HepG2 (cell line): ENCODE measurements around the gene STK10. TPM values are rescaled to one million over a fixed set of nuclear protein-coding genes. Genes with fewer than 3 reads are reported as not detected.

Experiments
- CENPX ChIP-seq: sonication (generic); formaldehyde crosslinking; IDR thresholded peaks from 2 replicates; pipeline ENCODE4 v1.9.0; 2021; ENCODE audit warnings: mild to moderate bottlenecking, missing genetic modification reagents, moderate library complexity
- FOSL2 ChIP-seq: sonication (generic); formaldehyde crosslinking; IDR thresholded peaks from 2 replicates; pipeline ENCODE4 v1.4.0; 2020; ENCODE audit warnings: missing genetic modification reagents
- FOXC1 ChIP-seq: sonication (generic); formaldehyde crosslinking; IDR thresholded peaks from 2 replicates; pipeline ENCODE4 v1.8.0; 2022; ENCODE audit warnings: mild to moderate bottlenecking, missing genetic modification reagents, borderline replicate concordance
- GATAD1 ChIP-seq: IDR thresholded peaks from 2 replicates; pipeline ENCODE4 v1.6.1; 2016; ENCODE audit warnings: missing genetic modification reagents, missing compliant biosample characterization
- GTF2F1 ChIP-seq: fragments of 150-350 bp; IDR thresholded peaks from 2 replicates; pipeline ENCODE4 v1.6.1; 2014; ENCODE audit warnings: low read length
- HOXA7 ChIP-seq: sonication (generic); formaldehyde crosslinking; IDR thresholded peaks from 2 replicates; pipeline ENCODE4 v1.8.1; 2022; ENCODE audit warnings: mild to moderate bottlenecking, missing genetic modification reagents, moderate library complexity
- IRF2 ChIP-seq: IDR thresholded peaks from 2 replicates; pipeline ENCODE4 v1.6.1; 2018; ENCODE audit warnings: missing genetic modification reagents, missing compliant biosample characterization
- KAT7 ChIP-seq: IDR thresholded peaks from 2 replicates; pipeline ENCODE4 v1.6.1; 2018; ENCODE audit warnings: borderline replicate concordance, missing compliant biosample characterization
- MLLT10 ChIP-seq: sonication (generic); formaldehyde crosslinking; IDR thresholded peaks from 2 replicates; pipeline ENCODE4 v1.4.0; 2020; ENCODE audit warnings: missing genetic modification reagents
- MTF1 ChIP-seq: sonication (generic); formaldehyde crosslinking; IDR thresholded peaks from 2 replicates; pipeline ENCODE4 v1.5.0; 2020; ENCODE audit warnings: missing genetic modification reagents
- RBM39 ChIP-seq: fragments of 200-400 bp; formaldehyde crosslinking; IDR thresholded peaks from one replicate; pipeline ENCODE4 v1.6.1; 2018; ENCODE audit warnings: antibody characterized with exemption, mild to moderate bottlenecking, low read depth, low read length; ENCODE audit not compliant: poor library complexity, severe bottlenecking
- RXRA ChIP-seq: sonication (generic); formaldehyde crosslinking; IDR thresholded peaks from 2 replicates; pipeline ENCODE4 v1.5.1; 2020; ENCODE audit warnings: missing genetic modification reagents
- SP4 ChIP-seq: sonication (generic); formaldehyde crosslinking; IDR thresholded peaks from 2 replicates; pipeline ENCODE4 v1.8.1; 2023; ENCODE audit warnings: mild to moderate bottlenecking, missing genetic modification reagents
- SP5 ChIP-seq: IDR thresholded peaks from 2 replicates; pipeline ENCODE4 v1.6.1; 2016; ENCODE audit warnings: low read depth, borderline replicate concordance
- TAF1 ChIP-seq: sonication (generic); formaldehyde crosslinking; IDR thresholded peaks from 2 replicates; pipeline ENCODE4 v1.4.0; 2020; ENCODE audit warnings: missing genetic modification reagents
- TBX2 ChIP-seq: sonication (generic); formaldehyde crosslinking; IDR thresholded peaks from 2 replicates; pipeline ENCODE4 v1.5.0; 2020; ENCODE audit warnings: missing genetic modification reagents, mild to moderate bottlenecking, borderline replicate concordance
- TCF7L2 ChIP-seq: IDR thresholded peaks from 2 replicates; pipeline ENCODE4 v1.6.1; 2011; ENCODE audit warnings: mild to moderate bottlenecking, low read depth, low read length, moderate library complexity
- TEAD2 ChIP-seq: sonication (generic); formaldehyde crosslinking; IDR thresholded peaks from 2 replicates; pipeline ENCODE4 v1.9.0; 2021; ENCODE audit warnings: missing genetic modification reagents
- THAP11 ChIP-seq: IDR thresholded peaks from 2 replicates; pipeline ENCODE4 v1.6.1; 2016; ENCODE audit warnings: missing biosample characterization, missing genetic modification reagents
- ZBTB42 ChIP-seq: sonication (generic); formaldehyde crosslinking; IDR thresholded peaks from 2 replicates; pipeline ENCODE4 v1.5.0; 2020; ENCODE audit warnings: mild to moderate bottlenecking, missing genetic modification reagents
- ZNF20 ChIP-seq: sonication (generic); formaldehyde crosslinking; IDR thresholded peaks from 2 replicates; pipeline ENCODE4 v1.4.0; 2020; ENCODE audit warnings: mild to moderate bottlenecking, moderate library complexity, missing genetic modification reagents
- ZNF232 ChIP-seq: sonication (generic); formaldehyde crosslinking; IDR thresholded peaks from 2 replicates; pipeline ENCODE4 v1.4.0; 2020; ENCODE audit warnings: missing genetic modification reagents, borderline replicate concordance
- ZNF296 ChIP-seq: sonication (generic); formaldehyde crosslinking; conservative IDR thresholded peaks from 2 replicates; pipeline ENCODE4 v1.5.0; 2020; ENCODE audit warnings: mild to moderate bottlenecking, missing genetic modification reagents
- ZNF335 ChIP-seq: sonication (generic); formaldehyde crosslinking; IDR thresholded peaks from 2 replicates; pipeline ENCODE4 v1.4.0; 2020; ENCODE audit warnings: missing genetic modification reagents
- ZNF44 ChIP-seq: sonication (generic); formaldehyde crosslinking; IDR thresholded peaks from 2 replicates; pipeline ENCODE4 v1.5.1; 2020; ENCODE audit warnings: mild to moderate bottlenecking, missing genetic modification reagents
- ZNF563 ChIP-seq: sonication (generic); formaldehyde crosslinking; IDR thresholded peaks from 2 replicates; pipeline ENCODE4 v1.8.0; 2022; ENCODE audit warnings: mild to moderate bottlenecking, moderate library complexity, missing genetic modification reagents
- ZNF644 ChIP-seq: IDR thresholded peaks from 2 replicates; pipeline ENCODE4 v1.6.1; 2016; ENCODE audit warnings: low read depth
- ZNF674 ChIP-seq: sonication (generic); formaldehyde crosslinking; IDR thresholded peaks from 2 replicates; pipeline ENCODE4 v1.5.0; 2020; ENCODE audit warnings: low read depth, mild to moderate bottlenecking, missing genetic modification reagents
- ZNF749 ChIP-seq: sonication (generic); formaldehyde crosslinking; IDR thresholded peaks from 2 replicates; pipeline ENCODE4 v1.8.0; 2022; ENCODE audit warnings: mild to moderate bottlenecking, missing genetic modification reagents, moderate library complexity, borderline replicate concordance
- ZNF766 ChIP-seq: sonication (generic); formaldehyde crosslinking; IDR thresholded peaks from 2 replicates; pipeline ENCODE4 v1.5.0; 2020; ENCODE audit warnings: missing genetic modification reagents, borderline replicate concordance
- ZNF780A ChIP-seq: sonication (generic); formaldehyde crosslinking; IDR thresholded peaks from 2 replicates; pipeline ENCODE4 v1.8.0; 2022; ENCODE audit warnings: mild to moderate bottlenecking, missing genetic modification reagents, moderate library complexity
- ZNF781 ChIP-seq: sonication (generic); formaldehyde crosslinking; IDR thresholded peaks from 2 replicates; pipeline ENCODE4 v1.5.1; 2020; ENCODE audit warnings: borderline replicate concordance, mild to moderate bottlenecking, missing genetic modification reagents; ENCODE audit errors: not compliant biosample characterization
- polyA plus RNA-seq, 8 experiments: library from polyadenylated mRNA; depleted of rRNA in 3 of 8; stranded (reverse) in 7 of 8; unstranded in 1 of 8; fragments of >200 nt; fragmentation: Illumina TruSeq in 4 of 8; extraction: Trizol in 4 of 8; gene quantifications; 2 replicates each; pipeline versions ENCODE4 v1.2.1 to v1.2.3, GENCODE V29; 2011 to 2016; ENCODE audit warnings: low read depth in 4 of 8, missing spikeins in 1 of 8, mixed read lengths in 1 of 8; ENCODE audit not compliant: insufficient read depth in 1 of 8
- total RNA-seq, 5 experiments: library from RNA; depleted of rRNA; stranded (reverse); fragments of >200 nt; fragmentation: Illumina TruSeq; extraction: Trizol; gene quantifications; 2 replicates each; pipeline ENCODE4 v1.2.3, GENCODE V29; 2016; ENCODE audit warnings: low read depth in 1 of 5
- TF ChIP-seq, protein P1 (sequence below): sonication (generic); formaldehyde crosslinking; IDR thresholded peaks from 2 replicates; pipeline ENCODE4 v1.4.0; 2020; ENCODE audit warnings: mild to moderate bottlenecking, missing genetic modification reagents, borderline replicate concordance

The STK10 gene
- total and polyA plus RNA-seq, 2 of the 13 experiments (the other 11 are each of a cell fraction or from before 2014, with no cell fraction given) = 7.0 to 7.2 TPM

DNA sequence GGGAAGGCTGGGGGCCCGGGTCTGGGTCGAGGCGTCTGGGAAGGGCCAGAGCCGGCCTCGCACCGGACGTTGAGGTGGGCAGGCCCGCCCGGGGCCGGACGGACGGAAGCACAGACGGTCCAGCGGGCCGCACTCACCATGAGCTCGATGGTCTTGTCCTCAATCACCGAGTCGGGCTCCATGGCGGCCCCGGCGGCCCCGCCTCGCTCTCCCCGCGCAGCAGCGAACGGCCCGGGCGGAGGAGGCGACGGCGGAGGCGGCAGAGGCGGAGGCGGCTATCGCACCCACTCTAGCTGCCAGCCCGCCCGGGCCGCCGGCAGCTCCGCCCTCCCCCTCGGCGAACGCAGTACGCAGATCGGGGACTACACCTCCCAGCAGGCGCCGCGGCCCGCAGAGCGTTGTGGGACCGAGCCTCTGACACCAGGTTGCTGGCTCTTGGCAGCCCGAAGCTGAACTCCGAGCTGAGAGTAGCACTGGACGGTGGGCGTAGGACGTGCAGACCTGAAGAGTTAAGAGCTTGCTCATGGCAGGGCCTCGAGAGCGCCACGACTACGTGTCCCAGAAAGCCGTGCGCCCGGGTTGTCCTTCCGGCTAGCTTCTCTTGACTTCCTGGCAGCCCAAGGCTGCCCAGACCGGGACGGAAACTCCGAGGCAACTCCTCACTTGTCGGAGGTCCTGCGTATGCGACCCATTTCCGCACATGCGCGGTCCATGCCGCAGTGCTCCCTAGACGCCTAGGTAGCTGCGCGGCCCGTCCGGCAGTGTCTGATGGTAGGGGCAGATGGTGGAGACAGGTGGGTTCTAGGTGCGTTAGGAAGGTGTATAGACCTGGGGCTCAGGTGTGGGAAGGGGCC lies 181.5 kb downstream of the STK10 start, which contains the start of gene FBXW11 (continued):
- TF ChIP-seq TEAD2 (CRISPR knock-in tag) (no peak), KAT7 (peak; percentile 59; the same call in 1 of the 2 replicates), GTF2F1 (no peak), MLLT10 (no peak), SP4 (CRISPR knock-in tag) (0 out of 2 replicates have a peak, but pooled peaks have one; percentile 33), SP5 (peak; percentile 44; the same call in 1 of the 2 replicates), RXRA (CRISPR knock-in tag) (no peak), CENPX (CRISPR knock-in tag) (no peak), HOXA7 (no peak), ZNF780A (CRISPR knock-in tag) (no peak), ZNF296 (CRISPR knock-in tag) (no peak), ZBTB42 (CRISPR knock-in tag) (no peak), RBM39 (peak; percentile 55), ZNF335 (CRISPR knock-in tag) (peak; percentile 76), GATAD1 (CRISPR knock-in tag) (peak; percentile 88), ZNF644 (CRISPR knock-in tag) (no peak), ZNF674 (no peak), ZNF766 (CRISPR knock-in tag) (no peak), FOXC1 (CRISPR knock-in tag) (peak; percentile 43), IRF2 (CRISPR knock-in tag) (peak; percentile 93), MTF1 (CRISPR knock-in tag) (no peak), FOSL2 (CRISPR knock-in tag) (no peak), THAP11 (CRISPR knock-in tag) (peak; percentile 99), TBX2 (peak; percentile 65; the same call in 1 of the 2 replicates), TAF1 (peak; percentile 90), ZNF232 (no peak), ZNF749 (CRISPR knock-in tag) (peak; percentile 48; the same call in 1 of the 2 replicates), TCF7L2 (no peak), ZNF781 (CRISPR knock-in tag) (no peak), ZNF44 (CRISPR knock-in tag) (no peak), ZNF563 (peak; percentile 74; the same call in 1 of the 2 replicates), ZNF20 (CRISPR knock-in tag) (no peak)
- TF ChIP-seq, protein P1, sequence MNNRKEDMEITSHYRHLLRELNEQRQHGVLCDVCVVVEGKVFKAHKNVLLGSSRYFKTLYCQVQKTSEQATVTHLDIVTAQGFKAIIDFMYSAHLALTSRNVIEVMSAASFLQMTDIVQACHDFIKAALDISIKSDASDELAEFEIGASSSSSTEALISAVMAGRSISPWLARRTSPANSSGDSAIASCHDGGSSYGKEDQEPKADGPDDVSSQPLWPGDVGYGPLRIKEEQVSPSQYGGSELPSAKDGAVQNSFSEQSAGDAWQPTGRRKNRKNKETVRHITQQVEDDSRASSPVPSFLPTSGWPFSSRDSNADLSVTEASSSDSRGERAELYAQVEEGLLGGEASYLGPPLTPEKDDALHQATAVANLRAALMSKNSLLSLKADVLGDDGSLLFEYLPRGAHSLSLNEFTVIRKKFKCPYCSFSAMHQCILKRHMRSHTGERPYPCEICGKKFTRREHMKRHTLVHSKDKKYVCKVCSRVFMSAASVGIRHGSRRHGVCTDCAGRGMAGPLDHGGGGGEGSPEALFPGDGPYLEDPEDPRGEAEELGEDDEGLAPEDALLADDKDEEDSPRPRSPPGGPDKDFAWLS (CRISPR knock-in tag) = no peak
